ENCODE data around the gene HMGXB3. TPM values are rescaled to one million over a fixed set of nuclear protein-coding genes. Genes with fewer than 3 reads are reported as not detected.

The HMGXB3 gene
- total RNA-seq, 1 experiment from 2014 or later = 58.7 TPM

DNA sequence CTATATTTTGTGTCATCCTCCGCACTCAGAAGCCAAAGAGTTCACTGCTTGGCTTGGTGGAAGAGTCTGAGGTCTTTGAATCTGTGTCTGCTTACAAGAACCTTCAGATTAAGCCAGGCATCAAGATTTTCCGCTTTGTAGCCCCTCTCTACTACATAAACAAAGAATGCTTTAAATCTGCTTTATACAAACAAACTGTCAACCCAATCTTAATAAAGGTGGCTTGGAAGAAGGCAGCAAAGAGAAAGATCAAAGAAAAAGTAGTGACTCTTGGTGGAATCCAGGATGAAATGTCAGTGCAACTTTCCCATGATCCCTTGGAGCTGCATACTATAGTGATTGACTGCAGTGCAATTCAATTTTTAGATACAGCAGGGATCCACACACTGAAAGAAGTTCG, 19.3 kb upstream of the HMGXB3 start:
- DNase-seq (ENCODE audit: low spot score) = no peak
- in situ Hi-C loops (cut with HindIII; ENCODE audit: low sequenced_read_pairs) = loop anchor here (25.0 kb wide), 1 partner anchor 344 kb away; no protein-coding TSS in a partner anchor

DNA sequence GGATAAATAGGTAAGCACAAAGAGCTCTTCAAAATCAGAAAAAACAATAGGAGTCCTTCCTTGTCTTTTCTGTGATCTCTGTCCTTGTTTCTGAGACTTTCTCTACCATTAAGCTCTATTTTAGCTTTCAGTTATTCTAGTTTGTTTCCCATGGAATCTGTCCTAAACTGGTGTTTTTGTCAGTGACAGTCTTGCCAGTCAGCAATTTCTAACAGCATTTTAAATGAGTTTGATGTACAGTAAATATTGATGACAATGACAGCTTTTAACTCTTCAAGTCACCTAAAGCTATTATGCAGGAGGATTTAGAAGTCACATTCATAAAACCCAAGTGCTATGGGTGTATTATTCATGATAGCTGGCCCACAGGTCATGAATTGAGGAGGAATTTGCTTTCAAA, 18.0 kb upstream of the HMGXB3 start:
- no peak for DNase-seq (ENCODE audit: low spot score)
- in situ Hi-C loops (cut with HindIII; ENCODE audit: low sequenced_read_pairs) = loop anchor here (25.0 kb wide), 1 partner anchor 345 kb away; no protein-coding TSS in a partner anchor

DNA sequence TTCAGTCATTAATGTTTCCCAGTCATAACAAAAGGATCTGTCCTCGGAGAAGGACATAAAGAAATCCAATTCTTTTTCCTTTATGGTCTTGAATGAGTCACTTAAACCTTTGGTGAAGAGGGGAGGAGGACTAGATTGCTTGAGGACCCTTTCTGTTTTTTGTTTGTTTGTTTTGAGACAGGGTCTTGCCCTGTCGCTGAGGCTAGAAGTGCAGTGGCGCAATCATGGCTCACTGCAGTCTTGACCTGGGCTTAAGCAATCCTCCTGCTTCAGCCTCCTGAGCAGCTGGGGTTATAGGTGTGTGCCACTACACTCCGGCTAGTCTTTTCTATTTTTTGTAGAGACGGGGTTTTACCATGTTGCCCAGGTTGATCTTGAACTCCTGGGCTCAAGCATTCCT, 12.4 kb upstream of the HMGXB3 start:
- in situ Hi-C loops (cut with HindIII; ENCODE audit: low sequenced_read_pairs) = loop anchor here (25.0 kb wide), 1 partner anchor 351 kb away; no protein-coding TSS in a partner anchor
- DNase-seq (ENCODE audit: low spot score) = no peak

DNA sequence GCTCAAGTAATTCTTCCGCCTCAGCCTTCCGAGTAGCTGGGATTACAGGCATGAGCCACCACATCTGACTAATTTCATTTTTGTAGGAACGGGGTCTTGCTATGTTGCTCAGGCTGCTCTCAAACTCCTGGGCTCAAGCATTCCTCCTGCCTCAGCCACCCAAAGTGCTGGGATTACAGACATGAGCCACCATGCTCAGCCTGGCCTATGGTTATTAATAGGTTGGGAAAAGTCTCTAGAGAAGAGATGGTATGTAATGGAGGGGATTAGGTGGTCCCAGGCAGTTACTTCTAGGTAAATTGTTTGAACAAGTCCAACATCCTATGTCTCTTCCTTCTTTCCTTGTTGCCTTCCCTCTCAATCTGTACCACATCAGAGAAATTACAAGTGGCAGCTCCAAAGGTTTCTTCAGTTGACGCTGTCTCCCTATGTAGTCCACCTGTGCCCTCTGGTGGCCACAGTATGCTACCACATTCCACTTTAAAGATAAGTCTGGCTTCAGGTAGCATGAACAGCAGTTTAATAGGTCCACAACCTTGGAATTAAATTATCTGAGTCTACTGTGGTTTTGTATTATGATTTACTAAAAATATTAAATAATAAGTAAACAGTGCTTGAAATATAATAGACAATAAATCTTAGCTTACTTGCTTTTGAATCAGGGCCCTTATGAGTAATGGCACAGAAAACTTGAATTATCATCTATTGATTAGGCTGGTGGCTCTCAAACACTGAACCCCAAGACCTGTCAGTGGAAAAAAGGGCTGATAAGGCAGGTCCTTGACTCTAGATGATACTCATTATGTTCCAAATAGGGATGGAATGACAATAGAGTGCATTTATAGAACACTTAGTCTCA, 9.8 kb upstream of the HMGXB3 start:
- in situ Hi-C loops (cut with HindIII; ENCODE audit: low sequenced_read_pairs) = loop anchor here (25.0 kb wide), 1 partner anchor 353 kb away; no protein-coding TSS in a partner anchor
- DNase-seq (ENCODE audit: low spot score) = peak; percentile 95

DNA sequence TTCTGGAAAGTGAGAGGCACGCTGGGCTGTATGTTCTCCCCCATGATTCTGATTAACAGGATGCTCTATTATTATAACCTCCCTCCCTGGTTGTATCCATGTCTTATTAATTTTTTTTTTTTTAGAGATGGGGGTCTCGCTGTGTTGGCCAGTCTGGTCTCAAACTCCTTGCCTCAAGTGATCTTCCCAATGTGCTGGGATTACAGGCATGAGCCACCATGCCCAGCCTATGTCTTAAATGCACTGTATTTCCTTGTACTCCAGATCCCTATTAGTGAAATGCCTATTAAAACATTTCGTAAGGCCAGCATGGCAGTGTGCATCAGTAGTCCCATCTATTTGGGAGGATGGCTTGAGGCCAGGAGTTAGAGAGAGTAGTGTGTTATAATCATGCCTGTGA, 7.1 kb upstream of the HMGXB3 start:
- no peak for DNase-seq (ENCODE audit: low spot score)
- in situ Hi-C loops (cut with HindIII; ENCODE audit: low sequenced_read_pairs) = loop anchor here (25.0 kb wide), 1 partner anchor 356 kb away; no protein-coding TSS in a partner anchor

DNA sequence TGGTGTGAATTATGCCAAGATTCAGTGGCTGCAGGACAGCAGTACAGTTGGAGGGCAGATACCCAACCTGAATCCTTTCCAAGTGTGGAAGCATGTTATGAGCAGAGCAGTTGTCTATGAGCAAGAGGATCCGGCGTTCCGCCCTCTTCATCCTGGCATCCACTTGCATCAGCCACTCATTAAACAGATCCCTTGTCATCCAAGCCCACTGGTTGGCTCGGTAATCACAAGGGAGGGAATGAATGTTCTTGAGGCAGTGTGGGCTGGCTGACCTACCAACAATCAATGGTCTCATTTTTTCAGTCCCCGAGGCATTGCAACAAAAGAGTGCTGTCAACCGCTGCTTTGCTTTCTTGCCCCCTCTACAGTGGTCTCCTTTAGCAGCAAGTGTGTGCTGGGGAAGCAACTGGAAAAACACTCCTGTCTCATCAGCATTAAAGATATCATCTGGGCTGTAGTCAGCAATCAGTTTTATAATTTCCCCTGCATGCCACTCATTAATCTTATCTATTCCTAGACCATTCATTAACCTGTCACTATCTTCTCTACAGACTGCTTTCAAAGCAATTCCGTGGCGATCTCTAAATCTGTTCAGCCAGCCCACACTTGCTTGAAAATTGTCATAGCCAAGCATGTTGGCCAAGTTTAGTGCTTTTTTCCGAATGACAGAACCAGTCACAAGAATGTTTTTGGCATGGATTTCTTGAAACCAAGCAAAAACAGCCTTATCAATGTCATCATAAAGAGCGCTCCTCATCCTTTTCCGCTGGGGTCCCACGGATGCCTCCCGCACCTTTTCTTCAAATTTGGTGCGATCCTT, 4.9 kb upstream of the HMGXB3 start:
- no peak for DNase-seq (ENCODE audit: low spot score)
- in situ Hi-C loops (cut with HindIII; ENCODE audit: low sequenced_read_pairs) = loop anchor here (25.0 kb wide), 1 partner anchor 358 kb away; no protein-coding TSS in a partner anchor

DNA sequence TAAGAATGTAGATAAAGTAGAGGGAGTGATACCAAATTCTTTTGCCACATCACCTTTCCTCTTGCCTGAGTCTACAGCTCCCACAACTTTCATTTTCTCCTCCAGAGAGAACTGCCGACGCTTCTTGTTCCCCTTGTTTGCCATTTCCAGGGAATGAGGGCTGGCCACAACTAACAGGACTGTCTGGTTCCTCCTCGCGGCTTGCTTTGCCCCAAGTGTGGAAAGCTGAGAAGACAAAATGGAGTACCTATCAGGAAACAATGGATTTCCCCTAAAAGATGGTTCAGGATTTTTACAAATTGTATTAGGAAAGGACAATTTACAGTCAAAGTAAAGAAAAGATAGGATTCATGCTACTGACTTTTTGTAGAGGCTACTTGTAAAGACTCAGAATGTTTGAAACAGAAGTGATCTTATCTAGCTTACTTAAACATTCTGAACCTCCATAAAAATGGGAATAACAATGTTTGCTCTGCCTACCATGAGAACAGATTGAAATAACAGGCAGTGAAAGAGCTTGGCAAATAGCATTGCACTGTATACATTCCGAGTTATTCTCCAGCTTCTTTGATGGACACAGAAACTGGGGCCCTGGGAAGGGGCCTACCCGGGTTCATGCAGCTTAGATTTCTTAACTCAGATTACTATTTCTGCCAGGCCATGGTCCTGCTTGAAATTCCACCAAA, 4.2 kb upstream of the HMGXB3 start:
- no peak for DNase-seq (ENCODE audit: low spot score)
- in situ Hi-C loops (cut with HindIII; ENCODE audit: low sequenced_read_pairs) = loop anchor here (25.0 kb wide), 1 partner anchor 359 kb away; no protein-coding TSS in a partner anchor

DNA sequence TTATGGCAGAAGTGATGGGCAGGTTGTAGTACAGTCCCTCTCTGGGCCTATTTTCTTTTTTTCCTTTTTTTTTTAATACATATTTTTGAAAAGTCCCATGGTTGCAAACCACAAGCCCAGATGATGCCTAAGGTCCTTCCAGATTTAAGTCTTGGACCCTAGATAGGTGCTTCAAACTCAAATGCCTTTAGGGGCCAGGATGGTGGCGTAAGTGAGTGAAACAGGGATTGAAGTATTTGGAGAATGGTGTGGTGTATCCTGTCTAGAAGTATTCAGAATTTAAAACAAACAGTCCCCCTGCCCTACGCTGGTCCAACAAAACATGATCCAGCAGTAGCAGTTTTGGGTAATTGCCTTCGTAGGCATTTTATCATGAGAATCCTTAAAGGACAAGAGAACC, 2.3 kb upstream of the HMGXB3 start:
- in situ Hi-C loops (cut with HindIII; ENCODE audit: low sequenced_read_pairs) = loop anchor here (25.0 kb wide), 1 partner anchor 361 kb away; no protein-coding TSS in a partner anchor

DNA sequence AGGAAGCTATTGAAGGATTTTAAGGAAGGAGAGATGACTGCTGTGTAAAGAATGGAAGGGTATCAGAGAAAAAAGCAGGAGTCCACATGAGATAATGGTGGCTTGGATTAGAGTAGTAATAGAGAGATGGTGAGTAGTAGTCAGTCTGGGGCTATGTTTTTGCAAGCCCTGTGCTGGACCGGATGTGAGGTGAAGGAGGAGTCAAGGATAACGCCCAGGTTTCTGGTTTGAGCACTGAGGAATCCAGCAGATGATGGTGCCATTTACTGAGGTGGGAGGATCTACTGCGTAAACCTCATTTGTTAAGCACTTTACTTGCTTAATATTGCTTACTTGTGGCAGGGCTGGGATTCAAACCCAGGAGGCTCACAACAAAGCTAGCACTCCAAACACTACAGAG, 1.2 kb upstream of the HMGXB3 start:
- no peak for DNase-seq (ENCODE audit: low spot score)
- in situ Hi-C loops (cut with HindIII; ENCODE audit: low sequenced_read_pairs) = loop anchor here (25.0 kb wide), 1 partner anchor 362 kb away; no protein-coding TSS in a partner anchor

More for the DNA sequence above, 2.3 kb upstream of the HMGXB3 start:
- DNase-seq (ENCODE audit: low spot score) = no peak

DNA sequence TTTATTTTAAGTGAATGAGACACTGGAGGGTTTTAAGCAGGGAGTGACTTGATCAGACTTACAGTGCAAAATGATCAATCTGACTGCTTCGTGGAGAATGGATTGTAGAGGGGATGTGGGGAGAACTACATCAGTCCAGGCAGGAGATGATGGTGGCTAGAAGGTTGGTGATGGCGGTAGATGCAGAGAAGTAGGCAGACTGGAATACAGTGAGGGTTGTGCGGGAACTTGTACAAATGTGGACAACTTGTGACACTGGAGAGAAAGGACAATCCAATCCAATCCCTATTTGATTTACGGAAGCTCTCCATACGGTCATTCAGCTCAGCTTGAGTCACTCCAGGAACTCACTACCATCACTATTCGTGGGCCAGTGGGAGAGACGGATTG, 678 bp upstream of the HMGXB3 start:
- no peak for DNase-seq (ENCODE audit: low spot score)
- in situ Hi-C loops (cut with HindIII; ENCODE audit: low sequenced_read_pairs) = loop anchor here (25.0 kb wide), 1 partner anchor 363 kb away; no protein-coding TSS in a partner anchor

DNA sequence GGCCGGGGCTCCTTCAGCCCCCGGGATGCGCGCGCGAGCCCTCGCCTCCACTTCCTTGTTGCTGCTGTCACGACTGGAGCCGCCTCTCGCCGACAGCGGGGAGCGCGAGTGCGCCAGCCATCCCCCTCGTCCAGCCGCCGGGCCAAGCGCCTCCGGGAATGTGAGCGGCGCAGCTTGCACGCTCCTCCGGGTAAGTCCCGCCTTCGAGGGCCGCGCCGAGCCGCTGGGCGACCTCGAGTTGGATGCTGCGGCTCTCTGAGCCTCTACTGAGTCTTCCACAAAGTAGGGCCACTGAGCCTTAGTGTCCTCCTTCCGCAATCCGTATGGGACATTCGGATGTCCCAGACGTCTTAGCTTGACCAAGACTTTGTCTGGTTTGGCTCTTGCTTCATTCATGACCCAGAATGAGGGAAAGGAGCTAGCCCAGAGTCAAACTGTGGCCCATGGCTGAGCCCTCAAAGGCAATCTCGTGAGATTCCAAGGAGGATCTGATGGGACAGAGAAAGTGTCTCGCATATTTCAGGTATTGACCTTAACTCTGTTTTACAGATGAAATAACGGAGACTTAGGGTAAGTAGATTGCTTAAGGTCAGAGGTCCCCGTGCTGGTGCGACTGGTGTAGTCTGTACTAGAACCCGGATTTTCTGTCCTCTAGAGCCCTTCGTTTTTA, 586 bp downstream of the HMGXB3 start:
- DNase-seq (ENCODE audit: low spot score) = peak; percentile 34

DNA sequence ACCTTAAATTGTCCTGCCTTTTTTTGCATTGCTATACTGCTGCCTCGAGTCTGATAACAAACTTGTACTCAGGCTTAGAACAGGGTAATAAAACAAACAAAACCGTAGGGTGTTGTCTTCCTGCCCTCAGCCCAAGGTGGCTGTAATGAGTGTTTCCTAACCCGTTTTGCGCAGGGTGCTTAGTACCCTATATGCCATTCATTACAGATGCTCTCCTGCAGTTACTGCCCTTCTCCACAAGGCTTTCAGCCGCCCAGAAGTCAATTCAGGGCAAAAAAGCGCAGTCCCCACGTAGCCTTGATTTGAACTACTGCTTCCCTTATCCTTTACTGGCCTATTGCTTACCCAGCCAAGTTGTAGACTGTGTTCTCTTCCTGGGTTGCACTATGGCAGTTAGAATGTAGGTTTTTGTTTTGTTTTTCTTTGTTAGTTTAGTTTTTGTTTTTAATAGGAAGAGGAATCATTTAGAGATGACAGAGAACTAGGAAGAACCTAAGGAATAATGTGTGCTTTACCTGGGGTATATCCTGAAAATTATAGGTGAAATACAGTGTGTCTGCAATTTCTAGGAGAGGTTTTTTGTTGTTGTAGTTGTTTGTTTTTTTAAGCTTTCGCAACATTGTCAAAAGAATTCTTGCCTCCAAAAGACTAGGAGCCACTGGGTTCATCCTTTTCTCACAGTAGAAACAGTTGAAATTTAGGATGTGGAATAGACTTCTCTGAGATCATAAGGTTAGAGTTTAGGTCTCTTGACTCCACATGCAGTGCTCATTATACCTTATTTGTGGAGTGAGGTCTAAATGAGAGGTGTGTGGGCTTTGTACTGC, 1.3 kb downstream of the HMGXB3 start:
- in situ Hi-C loops (cut with HindIII; ENCODE audit: low sequenced_read_pairs) = no loop called here
- peak; percentile 52 for DNase-seq (ENCODE audit: low spot score)

More for the DNA sequence above, 586 bp downstream of the HMGXB3 start:
- in situ Hi-C loops (cut with HindIII; ENCODE audit: low sequenced_read_pairs) = no loop called here

DNA sequence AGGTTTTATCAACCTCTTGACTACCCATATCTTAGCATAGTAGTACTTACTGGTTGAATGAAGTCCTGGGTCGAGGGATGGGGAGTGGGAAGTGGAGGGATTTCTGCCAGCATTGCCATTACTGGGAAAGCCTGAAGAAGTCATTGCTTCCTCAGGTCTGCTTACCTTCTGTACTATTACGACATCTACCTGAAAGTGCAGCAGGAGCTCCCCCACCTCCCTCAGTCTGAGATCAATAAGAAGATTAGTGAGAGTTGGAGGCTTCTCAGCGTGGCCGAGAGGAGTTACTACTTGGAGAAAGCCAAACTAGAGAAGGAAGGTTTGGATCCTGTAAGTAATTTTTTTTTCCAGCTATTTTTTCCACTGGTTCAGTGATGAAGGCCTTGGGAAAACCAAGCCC, 5.8 kb downstream of the HMGXB3 start:
- in situ Hi-C loops (cut with HindIII; ENCODE audit: low sequenced_read_pairs) = no loop called here
- no peak for DNase-seq (ENCODE audit: low spot score)

DNA sequence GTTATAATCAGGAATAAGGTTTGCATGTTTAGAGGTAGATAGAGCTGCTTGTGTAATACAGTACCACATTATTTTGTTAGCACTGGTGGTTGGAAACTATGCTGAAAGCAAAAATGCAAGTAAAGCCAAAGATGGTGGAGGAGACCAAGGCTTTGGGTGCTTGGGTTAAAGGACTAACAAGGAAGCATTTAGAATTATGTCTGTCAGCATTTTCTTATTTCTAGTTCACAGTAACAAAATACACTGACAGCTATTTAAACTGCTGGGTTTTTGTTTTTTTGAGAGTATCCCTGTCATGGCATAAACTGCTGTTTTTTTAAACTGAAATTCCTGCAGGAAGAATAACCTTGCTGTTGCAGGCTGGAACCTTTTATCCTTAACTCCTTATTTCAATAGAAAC, 6.5 kb downstream of the HMGXB3 start:
- in situ Hi-C loops (cut with HindIII; ENCODE audit: low sequenced_read_pairs) = no loop called here
- DNase-seq (ENCODE audit: low spot score) = no peak

DNA sequence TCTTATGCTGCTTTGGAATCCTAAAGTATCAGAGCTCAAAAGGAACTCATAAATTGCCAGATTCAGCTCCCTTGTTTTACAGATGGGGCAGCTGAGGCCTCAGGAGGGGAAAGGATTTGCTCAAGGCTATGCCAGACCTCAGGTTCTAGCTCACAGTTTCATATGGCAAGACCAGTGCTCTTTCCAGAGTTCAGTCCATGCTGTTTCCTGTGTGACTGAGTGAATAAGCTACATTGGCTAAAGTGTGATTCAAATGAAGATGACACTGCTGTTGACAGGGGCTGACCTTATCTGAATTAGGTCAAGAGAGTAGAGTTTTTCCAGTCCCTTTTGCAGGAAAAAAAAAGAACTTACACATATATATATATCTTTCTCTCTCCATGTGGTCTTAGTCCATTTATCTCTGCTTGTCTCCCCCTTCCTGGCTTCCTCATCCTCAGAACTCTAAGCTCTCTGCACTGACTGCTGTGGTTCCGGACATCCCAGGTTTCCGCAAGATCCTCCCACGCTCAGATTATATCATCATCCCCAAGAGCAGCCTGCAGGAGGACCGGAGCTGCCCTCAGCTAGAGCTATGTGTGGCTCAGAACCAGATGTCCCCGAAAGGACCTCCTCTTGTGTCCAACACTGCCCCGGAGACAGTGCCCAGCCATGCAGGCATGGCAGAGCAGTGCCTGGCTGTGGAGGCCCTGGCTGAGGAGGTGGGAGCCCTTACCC, 9.3 kb downstream of the HMGXB3 start:
- peak; percentile 37 for DNase-seq (ENCODE audit: low spot score)
- in situ Hi-C loops (cut with HindIII; ENCODE audit: low sequenced_read_pairs) = no loop called here

DNA sequence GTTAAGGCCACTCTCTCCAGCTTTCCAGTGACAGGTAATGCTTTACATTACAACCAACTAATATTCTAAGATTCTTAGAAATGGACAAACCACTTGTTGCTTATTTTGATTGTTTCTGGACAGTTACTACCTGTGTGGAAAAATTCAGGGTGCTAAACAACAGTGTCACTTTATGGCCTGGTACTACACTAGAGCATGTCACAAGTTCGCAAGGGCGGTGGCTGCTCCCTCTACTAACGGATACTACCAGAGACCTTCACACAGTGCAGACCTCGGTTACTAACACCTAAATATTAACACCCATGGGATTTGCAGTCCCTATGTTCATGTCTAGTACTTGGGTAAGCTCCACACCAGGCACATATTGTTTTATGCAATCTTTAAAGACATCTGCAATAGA, 13.4 kb downstream of the HMGXB3 start:
- DNase-seq (ENCODE audit: low spot score) = no peak
- in situ Hi-C loops (cut with HindIII; ENCODE audit: low sequenced_read_pairs) = no loop called here

DNA sequence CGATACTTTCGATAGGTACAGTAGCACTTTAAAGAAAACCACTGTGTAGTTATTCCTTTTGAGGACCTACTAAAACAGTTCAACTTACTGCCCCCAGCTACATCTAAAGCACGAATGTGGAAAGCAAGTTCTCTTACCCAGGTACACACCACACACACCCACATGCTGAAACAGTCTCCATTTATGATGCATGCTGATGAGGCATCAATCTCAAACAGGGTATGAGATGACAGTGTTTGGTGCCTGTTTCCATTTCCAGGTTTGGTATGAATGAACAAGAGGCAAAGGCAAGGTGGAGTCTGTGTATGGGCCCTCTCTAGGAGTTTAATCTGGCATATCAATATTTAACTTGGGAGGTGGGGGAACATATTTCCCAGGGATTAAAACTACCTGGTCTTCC, 13.9 kb downstream of the HMGXB3 start:
- no peak for DNase-seq (ENCODE audit: low spot score)
- in situ Hi-C loops (cut with HindIII; ENCODE audit: low sequenced_read_pairs) = no loop called here
